ENCODE results near the gene NEK11.

Gene NEK11

DNA sequence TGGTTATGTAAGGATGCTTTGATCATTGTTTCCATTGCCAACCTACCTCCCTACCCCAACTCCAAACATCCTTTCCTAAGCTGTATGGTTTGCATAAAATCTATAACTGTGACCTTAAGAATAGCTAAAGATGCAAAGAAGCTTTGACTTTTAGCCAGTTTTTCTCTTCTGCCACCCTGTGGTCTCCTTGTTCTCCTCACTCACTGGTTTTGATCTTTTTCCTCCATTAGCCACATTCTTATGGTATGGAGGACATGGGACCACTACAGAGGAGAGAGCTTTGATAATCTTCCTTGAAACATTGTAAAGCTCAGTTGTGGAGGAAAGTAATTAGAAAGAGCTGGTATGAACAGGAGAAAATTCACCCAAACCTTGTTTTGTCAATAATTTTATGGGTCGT, 115.9 kb downstream of the NEK11 start:
- no peaks in the 10 kb centered on the region for H3K27me3 ChIP-seq (ENCODE audit: insufficient read depth, poor library complexity, severe bottlenecking)
- H3K4me3 ChIP-seq (ENCODE audit: severe bottlenecking), result no peak overlapping the region
- no peaks in the 10 kb centered on the region for H3K9me3 ChIP-seq (ENCODE audit: severe bottlenecking)
- no peak overlapping the region for H3K27ac ChIP-seq (ENCODE audit: poor library complexity, severe bottlenecking)
- H3K4me1 ChIP-seq (ENCODE audit: insufficient read depth, poor library complexity, severe bottlenecking), result no peaks in the 10 kb centered on the region
- H3K36me3 ChIP-seq (ENCODE audit: low read depth), result no peaks in the 10 kb centered on the region
- ATAC-seq (ENCODE audit: low read depth) (no peak), DNase-seq (ENCODE audit: low spot score) (no peak)
- TF ChIP-seq, protein P1, sequence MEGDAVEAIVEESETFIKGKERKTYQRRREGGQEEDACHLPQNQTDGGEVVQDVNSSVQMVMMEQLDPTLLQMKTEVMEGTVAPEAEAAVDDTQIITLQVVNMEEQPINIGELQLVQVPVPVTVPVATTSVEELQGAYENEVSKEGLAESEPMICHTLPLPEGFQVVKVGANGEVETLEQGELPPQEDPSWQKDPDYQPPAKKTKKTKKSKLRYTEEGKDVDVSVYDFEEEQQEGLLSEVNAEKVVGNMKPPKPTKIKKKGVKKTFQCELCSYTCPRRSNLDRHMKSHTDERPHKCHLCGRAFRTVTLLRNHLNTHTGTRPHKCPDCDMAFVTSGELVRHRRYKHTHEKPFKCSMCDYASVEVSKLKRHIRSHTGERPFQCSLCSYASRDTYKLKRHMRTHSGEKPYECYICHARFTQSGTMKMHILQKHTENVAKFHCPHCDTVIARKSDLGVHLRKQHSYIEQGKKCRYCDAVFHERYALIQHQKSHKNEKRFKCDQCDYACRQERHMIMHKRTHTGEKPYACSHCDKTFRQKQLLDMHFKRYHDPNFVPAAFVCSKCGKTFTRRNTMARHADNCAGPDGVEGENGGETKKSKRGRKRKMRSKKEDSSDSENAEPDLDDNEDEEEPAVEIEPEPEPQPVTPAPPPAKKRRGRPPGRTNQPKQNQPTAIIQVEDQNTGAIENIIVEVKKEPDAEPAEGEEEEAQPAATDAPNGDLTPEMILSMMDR (IDR thresholded peaks at IDR 0.05; ENCODE audit: poor library complexity, severe bottlenecking), result peak; percentile 11

DNA sequence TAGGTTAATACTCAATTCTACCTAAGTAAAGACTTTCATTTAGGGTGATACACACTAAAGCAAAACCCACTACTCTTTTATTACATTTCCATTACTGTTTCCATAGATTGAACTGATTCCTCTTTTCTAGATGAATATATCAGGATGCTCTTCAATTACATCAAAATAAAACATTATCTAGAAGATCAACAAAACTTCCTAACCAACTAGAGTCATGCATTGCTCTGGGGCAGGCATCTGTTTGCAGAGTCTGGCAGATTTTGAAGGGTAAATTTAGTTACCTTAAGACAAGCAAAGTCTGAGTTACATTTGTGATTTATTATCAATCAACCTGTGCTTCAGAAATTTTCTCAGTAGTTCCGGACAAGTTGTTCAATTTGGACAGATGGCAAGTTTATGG, 117.1 kb downstream of the NEK11 start:
- H3K4me1 ChIP-seq (ENCODE audit: insufficient read depth, poor library complexity, severe bottlenecking), result no peaks in the 10 kb centered on the region
- TF ChIP-seq, protein P1 (IDR thresholded peaks at IDR 0.05; ENCODE audit: poor library complexity, severe bottlenecking), result no peak
- H3K9me3 ChIP-seq (ENCODE audit: severe bottlenecking), result no peaks in the 10 kb centered on the region
- no peak overlapping the region for H3K27ac ChIP-seq (ENCODE audit: poor library complexity, severe bottlenecking)
- no peak overlapping the region for H3K4me3 ChIP-seq (ENCODE audit: severe bottlenecking)
- ATAC-seq (ENCODE audit: low read depth), result no peak
- DNase-seq (ENCODE audit: low spot score), result no peak
- no peaks in the 10 kb centered on the region for H3K27me3 ChIP-seq (ENCODE audit: insufficient read depth, poor library complexity, severe bottlenecking)
- H3K36me3 ChIP-seq (ENCODE audit: low read depth), result no peaks in the 10 kb centered on the region

DNA sequence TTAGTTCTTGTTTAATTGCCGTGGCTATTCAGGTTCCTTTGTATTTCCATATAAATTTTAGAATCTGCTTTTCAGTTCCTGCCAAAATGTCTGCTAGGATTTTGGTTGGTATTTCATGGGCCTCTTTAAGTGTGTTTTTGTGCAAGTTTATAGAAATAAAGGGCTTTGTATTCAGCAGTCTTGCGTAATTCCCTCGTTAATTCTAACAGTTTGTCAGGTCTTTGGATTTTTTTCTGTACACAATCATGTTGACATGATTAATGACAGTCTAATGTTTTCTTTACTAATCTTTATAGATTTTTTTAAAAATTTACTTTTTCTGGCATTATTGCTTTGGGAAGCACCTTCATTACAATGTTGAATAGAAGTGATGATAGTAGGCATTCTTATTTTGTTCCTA, 120.9 kb downstream of the NEK11 start:
- no peak for ATAC-seq (ENCODE audit: low read depth)
- TF ChIP-seq, protein P1 (IDR thresholded peaks at IDR 0.05; ENCODE audit: poor library complexity, severe bottlenecking), result no peak

DNA sequence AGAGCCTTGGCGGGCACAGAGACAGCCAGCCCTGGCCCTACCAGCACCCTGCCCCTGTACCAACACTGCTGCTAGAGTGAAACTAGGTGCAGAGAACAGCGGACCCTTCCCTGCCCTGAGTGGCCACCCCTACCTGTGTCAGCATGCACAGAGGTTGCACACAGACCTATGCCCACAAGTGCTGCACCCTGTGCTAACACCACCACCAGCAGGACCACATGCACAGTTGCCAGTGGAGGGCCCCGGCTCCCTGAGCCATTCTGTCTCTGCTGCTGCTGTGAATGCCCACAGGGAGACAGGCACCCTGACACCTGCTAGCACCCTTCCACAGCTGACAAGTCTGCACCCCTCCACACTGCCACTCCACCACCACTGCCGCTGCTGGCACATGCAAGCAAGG, 131.8 kb downstream of the NEK11 start:
- TF ChIP-seq, protein P1 (IDR thresholded peaks at IDR 0.05; ENCODE audit: poor library complexity, severe bottlenecking), result no peak

More for the DNA sequence above, 120.9 kb downstream of the NEK11 start:
- H3K4me1 ChIP-seq (ENCODE audit: insufficient read depth, poor library complexity, severe bottlenecking), result no peaks in the 10 kb centered on the region
- no peak overlapping the region for H3K27ac ChIP-seq (ENCODE audit: poor library complexity, severe bottlenecking)
- DNase-seq (ENCODE audit: low spot score), result no peak
- no peaks in the 10 kb centered on the region for H3K36me3 ChIP-seq (ENCODE audit: low read depth)
- no peaks in the 10 kb centered on the region for H3K27me3 ChIP-seq (ENCODE audit: insufficient read depth, poor library complexity, severe bottlenecking)
- no peak overlapping the region for H3K4me3 ChIP-seq (ENCODE audit: severe bottlenecking)
- H3K9me3 ChIP-seq (ENCODE audit: severe bottlenecking), result no peaks in the 10 kb centered on the region

DNA sequence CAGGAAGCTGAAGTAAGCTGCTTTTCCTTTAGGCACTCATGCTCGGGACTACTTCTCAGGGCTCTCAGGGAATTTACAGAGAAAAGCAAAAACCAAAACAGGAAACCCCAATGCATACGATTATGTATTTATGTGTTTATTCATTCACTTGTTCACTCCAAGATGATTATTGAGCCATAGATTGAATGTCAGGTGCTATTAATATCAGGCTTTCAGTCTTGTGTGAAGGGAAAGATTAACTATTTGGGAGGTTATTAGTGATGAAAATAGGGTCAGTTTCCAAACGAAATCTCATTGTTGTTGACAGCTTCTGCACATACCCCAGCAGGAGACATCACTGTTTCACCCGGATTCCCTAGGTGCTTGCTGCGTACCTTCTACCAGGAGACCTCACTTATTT, 135.8 kb downstream of the NEK11 start:
- Histone ChIP-seq H3K9me3 (ENCODE audit: severe bottlenecking) (no peaks in the 10 kb centered on the region), H3K4me3 (ENCODE audit: severe bottlenecking) (no peak overlapping the region), H3K27me3 (ENCODE audit: insufficient read depth, poor library complexity, severe bottlenecking) (no peaks in the 10 kb centered on the region), H3K36me3 (ENCODE audit: low read depth) (no peaks in the 10 kb centered on the region), H3K4me1 (ENCODE audit: insufficient read depth, poor library complexity, severe bottlenecking) (no peaks in the 10 kb centered on the region), H3K27ac (ENCODE audit: poor library complexity, severe bottlenecking) (no peak overlapping the region)
- ATAC-seq (ENCODE audit: low read depth) (no peak), DNase-seq (ENCODE audit: low spot score) (no peak)
- TF ChIP-seq, protein P1 (IDR thresholded peaks at IDR 0.05; ENCODE audit: poor library complexity, severe bottlenecking), result no peak

More for the DNA sequence above, 131.8 kb downstream of the NEK11 start:
- H3K27ac ChIP-seq (ENCODE audit: poor library complexity, severe bottlenecking), result no peak overlapping the region
- no peaks in the 10 kb centered on the region for H3K36me3 ChIP-seq (ENCODE audit: low read depth)
- DNase-seq (ENCODE audit: low spot score) (no peak), ATAC-seq (ENCODE audit: low read depth) (no peak)
- no peaks in the 10 kb centered on the region for H3K9me3 ChIP-seq (ENCODE audit: severe bottlenecking)
- no peaks in the 10 kb centered on the region for H3K27me3 ChIP-seq (ENCODE audit: insufficient read depth, poor library complexity, severe bottlenecking)
- no peaks in the 10 kb centered on the region for H3K4me1 ChIP-seq (ENCODE audit: insufficient read depth, poor library complexity, severe bottlenecking)
- no peak overlapping the region for H3K4me3 ChIP-seq (ENCODE audit: severe bottlenecking)

Data from RWPE2 (cell line).